Left lung (tissue), 10 donors: ENCODE measurements around the gene INPP5A. TPM values are rescaled to one million over a fixed set of nuclear protein-coding genes. Genes with fewer than 3 reads are reported as not detected.

Source experiments
- ATAC-seq: fragments of 200-7000 bp; cut with Tn5 transposase; one replicate; pipeline ENCODE4 v1.9.1; 2020; ENCODE audit warnings: moderate library complexity
- DNase-seq, 4 donors: peaks; one replicate each; pipeline ENCODE4 v3.0.0-alpha.2; 2013 to 2020
- H3K27ac ChIP-seq, 2 donors: fragments of 200-600 bp; sonication (generic) in 1 of 2; one replicate each; pipeline versions ENCODE4 v1.5.0 to v1.8.0; 2020 to 2021
- H3K27me3 ChIP-seq, 2 donors: fragments of 200-600 bp; sonication (generic) in 1 of 2; one replicate each; pipeline versions ENCODE4 v1.5.0 to v1.8.0; 2020 to 2021
- H3K36me3 ChIP-seq, 2 donors: fragments of 200-600 bp; sonication (generic) in 1 of 2; one replicate each; pipeline versions ENCODE4 v1.5.0 to v1.8.0; 2020 to 2021
- H3K4me1 ChIP-seq, 2 donors: fragments of 200-600 bp; one replicate each; pipeline ENCODE4 v1.8.0; 2021
- H3K4me3 ChIP-seq, 2 donors: fragments of 200-600 bp; sonication (generic) in 1 of 2; one replicate each; pipeline versions ENCODE4 v1.5.0 to v1.8.0; 2020 to 2021; ENCODE audit warnings: mild to moderate bottlenecking in 1 of 2
- H3K9me3 ChIP-seq, 2 donors: fragments of 200-600 bp; sonication (generic) in 1 of 2; one replicate each; pipeline versions ENCODE4 v1.5.0 to v1.8.0; 2020 to 2021
- intact Hi-C, 2 donors: fragments of 100-400 bp; cut with DNase I; formaldehyde crosslinking; loops; one replicate each; pipeline versions ENCODE4 v1.11.2 to v1.14.2; 2022
- polyA plus RNA-seq, 6 donors: library from polyadenylated mRNA; unstranded; fragments of 120-200 nt; gene quantifications; one replicate each; pipeline ENCODE4 v1.2.1, GENCODE V29; 2013; ENCODE audit not compliant: insufficient read length in 6 of 6
- total RNA-seq, 2 donors: library from RNA; stranded (reverse); fragmentation: NEBNext Ultra II Directional; extraction: Animal tissue kit (Norgen Biotek cat#: 25700); gene quantifications; one replicate each; pipeline ENCODE4 v1.2.1, GENCODE V29; 2021
- TF ChIP-seq, protein P1 (sequence below), 2 donors: fragments of 200-600 bp; sonication (generic) in 1 of 2; IDR thresholded peaks; one replicate each; pipeline versions ENCODE4 v1.5.0 to v1.8.0; 2021; ENCODE audit warnings: antibody characterized with exemption in 2 of 2
- donor health status: DM: no; HTN: yes; CAD: no.
- donor health status: DM: no; HTN: no; CAD: no.

Gene INPP5A
- total and polyA plus RNA-seq, 8 donors: 32.0 to 44.0 (median 36.8) TPM

DNA sequence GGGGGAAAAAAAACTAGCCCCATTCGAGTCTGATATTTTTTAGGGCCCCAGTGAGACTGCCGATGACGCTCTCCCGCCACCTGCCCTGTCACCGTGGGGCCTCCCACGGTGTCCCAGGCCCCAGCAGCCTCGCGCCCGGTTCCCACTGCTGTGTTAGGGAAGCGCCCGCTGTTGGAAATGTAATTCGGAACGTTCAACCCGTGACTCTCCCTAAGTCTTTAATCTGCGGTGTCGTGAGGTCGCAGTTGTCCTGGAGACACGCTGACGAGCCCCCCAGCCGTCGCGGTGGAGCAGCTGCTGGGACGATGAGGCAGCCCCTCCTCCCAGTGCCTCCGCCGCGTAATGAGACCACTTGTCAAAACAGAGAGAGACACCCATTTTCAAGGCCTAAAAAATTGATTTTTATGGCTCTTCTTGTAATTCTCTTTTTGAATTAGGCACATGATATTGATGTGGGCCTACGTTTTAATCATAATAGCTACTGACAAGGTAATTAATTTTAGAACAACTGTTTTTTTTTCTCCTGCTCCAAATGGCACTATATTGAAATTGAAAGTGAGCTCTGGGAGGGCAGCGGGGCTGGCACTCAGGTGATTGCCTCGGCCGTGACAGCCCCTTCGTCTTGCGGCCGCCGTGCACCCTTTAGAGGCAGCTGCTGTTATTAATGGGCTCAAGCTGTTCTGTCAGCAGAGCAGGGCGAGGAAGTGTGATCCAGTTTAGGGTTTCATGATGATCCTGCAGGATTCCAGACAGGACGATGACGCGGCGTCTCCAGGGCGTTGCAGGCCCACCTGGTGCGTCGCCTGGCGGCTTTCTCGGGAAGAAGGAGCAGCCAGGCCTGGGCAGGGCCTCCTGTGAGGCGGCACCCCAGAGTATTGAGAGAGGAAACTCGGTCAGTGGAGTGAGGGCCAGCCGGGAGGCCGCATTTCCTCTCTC lies 185.1 kb downstream of the INPP5A start:
- intact Hi-C loops: no loop called here
- H3K9me3 ChIP-seq: no peaks in the 10 kb centered on the region
- H3K4me3 ChIP-seq: no peak overlapping the region
- TF ChIP-seq, protein P1, sequence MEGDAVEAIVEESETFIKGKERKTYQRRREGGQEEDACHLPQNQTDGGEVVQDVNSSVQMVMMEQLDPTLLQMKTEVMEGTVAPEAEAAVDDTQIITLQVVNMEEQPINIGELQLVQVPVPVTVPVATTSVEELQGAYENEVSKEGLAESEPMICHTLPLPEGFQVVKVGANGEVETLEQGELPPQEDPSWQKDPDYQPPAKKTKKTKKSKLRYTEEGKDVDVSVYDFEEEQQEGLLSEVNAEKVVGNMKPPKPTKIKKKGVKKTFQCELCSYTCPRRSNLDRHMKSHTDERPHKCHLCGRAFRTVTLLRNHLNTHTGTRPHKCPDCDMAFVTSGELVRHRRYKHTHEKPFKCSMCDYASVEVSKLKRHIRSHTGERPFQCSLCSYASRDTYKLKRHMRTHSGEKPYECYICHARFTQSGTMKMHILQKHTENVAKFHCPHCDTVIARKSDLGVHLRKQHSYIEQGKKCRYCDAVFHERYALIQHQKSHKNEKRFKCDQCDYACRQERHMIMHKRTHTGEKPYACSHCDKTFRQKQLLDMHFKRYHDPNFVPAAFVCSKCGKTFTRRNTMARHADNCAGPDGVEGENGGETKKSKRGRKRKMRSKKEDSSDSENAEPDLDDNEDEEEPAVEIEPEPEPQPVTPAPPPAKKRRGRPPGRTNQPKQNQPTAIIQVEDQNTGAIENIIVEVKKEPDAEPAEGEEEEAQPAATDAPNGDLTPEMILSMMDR (IDR thresholded peaks at IDR 0.05): no peak
- ATAC-seq: no peak
- DNase-seq: no peak
- peaks cover 0 to 33% of the 10 kb centered on the region in 2 donors for H3K36me3 ChIP-seq
- no peaks in the 10 kb centered on the region for H3K27me3 ChIP-seq
- no peak overlapping the region for H3K27ac ChIP-seq
- H3K4me1 ChIP-seq: no peaks in the 10 kb centered on the region

DNA sequence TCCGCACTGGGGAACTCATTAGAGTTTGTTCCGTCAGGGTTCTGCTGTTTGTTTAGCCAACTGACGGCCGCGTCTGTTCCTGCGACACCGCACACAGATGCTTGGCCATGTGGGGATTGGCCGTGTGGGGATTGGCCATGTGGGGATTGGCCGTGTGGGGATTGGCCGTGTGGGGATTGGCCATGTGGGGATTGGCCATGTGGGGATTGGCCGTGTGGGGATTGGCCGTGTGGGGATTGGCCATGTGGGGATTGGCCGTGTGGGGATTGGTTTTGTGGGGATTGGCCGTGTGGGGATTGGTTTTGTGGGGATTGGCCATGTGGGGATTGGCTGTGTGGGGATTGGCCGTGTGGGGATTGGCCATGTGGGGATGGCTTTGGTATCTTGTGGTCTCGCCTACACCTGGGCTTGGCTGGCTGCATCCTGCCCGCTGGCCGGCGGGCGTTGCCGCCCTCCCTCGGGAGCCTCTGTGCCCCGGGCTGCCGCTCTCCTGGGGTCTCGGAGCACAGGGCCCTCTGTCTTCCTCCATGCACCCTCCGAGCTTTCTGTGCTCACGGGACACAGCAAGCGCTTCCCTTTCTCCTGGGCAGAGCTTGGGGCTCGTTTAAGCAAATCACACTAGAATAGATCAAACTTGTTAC lies 185.9 kb downstream of the INPP5A start:
- ATAC-seq: no peak
- no peaks in the 10 kb centered on the region for H3K9me3 ChIP-seq
- intact Hi-C loops: no loop called here
- H3K36me3 ChIP-seq: peaks cover 0 to 41% of the 10 kb centered on the region in 2 donors
- H3K4me1 ChIP-seq: no peaks in the 10 kb centered on the region
- TF ChIP-seq, protein P1 (IDR thresholded peaks at IDR 0.05): no peak
- no peak for DNase-seq
- no peak overlapping the region for H3K27ac ChIP-seq
- H3K4me3 ChIP-seq: no peak overlapping the region
- no peaks in the 10 kb centered on the region for H3K27me3 ChIP-seq

DNA sequence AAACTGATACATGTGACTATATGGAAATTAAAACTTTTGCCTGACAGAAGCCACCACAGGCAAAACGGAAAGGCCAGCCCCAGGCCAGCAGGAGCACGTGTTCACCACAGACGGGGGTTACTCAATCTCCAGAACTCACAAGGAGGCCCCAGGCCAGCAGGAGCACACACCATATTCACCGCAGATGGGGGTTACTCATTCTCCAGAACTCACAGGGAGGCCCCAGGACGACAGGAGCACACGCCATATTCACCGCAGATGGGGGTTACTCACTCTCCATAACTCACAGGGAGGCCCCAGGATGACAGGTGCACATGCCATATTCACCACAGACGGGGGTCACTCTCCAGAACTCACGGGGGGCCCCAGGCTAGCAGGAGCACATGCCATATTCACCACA lies 186.9 kb downstream of the INPP5A start:
- intact Hi-C loops: no loop called here
- Histone ChIP-seq H3K4me1 (no peaks in the 10 kb centered on the region), H3K4me3 (no peak overlapping the region), H3K27me3 (no peaks in the 10 kb centered on the region), H3K36me3 (peaks cover 0 to 50% of the 10 kb centered on the region in 2 donors), H3K9me3 (no peaks in the 10 kb centered on the region), H3K27ac (no peak overlapping the region)
- TF ChIP-seq, protein P1 (IDR thresholded peaks at IDR 0.05): no peak
- ATAC-seq: no peak
- DNase-seq: no peak

DNA sequence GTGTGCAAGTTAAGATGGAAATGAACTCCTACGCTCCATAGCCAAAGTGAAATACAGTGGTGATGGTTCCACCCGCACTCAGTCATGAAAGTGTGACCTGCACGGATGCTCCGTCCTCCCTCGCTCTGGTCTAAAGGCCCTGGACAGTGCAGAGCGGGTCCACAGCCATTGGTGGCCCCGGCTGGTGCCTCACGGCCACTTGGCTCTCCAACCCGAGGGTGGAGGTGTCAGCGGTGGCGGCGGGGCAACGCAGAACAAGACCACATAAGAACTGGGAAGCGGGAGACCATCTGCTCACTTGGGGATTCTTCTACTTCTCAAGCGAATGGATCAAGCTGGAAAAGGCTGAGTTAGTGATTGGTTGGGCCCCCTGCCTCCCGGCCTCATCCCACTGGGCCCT lies 187.6 kb downstream of the INPP5A start:
- ATAC-seq (no peak), DNase-seq (peak in 1 of 4 donors; percentile 73)
- intact Hi-C loops: no loop called here
- H3K4me3 ChIP-seq: no peak overlapping the region
- no peaks in the 10 kb centered on the region for H3K9me3 ChIP-seq
- H3K4me1 ChIP-seq: no peaks in the 10 kb centered on the region
- H3K36me3 ChIP-seq: peaks cover 0 to 57% of the 10 kb centered on the region in 2 donors
- TF ChIP-seq, protein P1 (IDR thresholded peaks at IDR 0.05): no peak
- no peak overlapping the region for H3K27ac ChIP-seq
- no peaks in the 10 kb centered on the region for H3K27me3 ChIP-seq

DNA sequence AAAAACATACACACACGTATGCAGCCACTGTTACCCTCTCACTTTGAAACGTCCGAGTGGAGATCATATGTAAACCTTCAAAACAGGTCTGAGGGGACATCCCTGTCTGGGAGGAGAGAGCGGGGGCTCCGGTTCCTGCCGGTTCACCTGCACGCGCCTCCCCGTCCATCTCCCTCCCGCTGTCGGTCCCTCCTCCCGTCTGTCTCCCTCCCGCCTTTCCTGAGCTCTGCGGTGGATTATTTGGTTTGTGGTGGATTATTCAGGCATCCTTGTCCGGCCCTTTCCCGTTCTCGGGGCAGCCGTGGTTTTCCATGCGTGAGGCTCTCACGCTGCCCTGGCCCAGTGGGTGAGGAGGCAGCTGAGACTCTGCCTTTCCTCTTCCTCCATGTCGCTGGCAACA lies 188.6 kb downstream of the INPP5A start:
- H3K4me1 ChIP-seq: no peaks in the 10 kb centered on the region
- H3K4me3 ChIP-seq: no peak overlapping the region
- no peak overlapping the region for H3K27ac ChIP-seq
- DNase-seq (no peak), ATAC-seq (no peak)
- TF ChIP-seq, protein P1 (IDR thresholded peaks at IDR 0.05): no peak
- H3K27me3 ChIP-seq: no peaks in the 10 kb centered on the region
- peaks cover 0 to 67% of the 10 kb centered on the region in 2 donors for H3K36me3 ChIP-seq
- H3K9me3 ChIP-seq: no peaks in the 10 kb centered on the region
- intact Hi-C loops: no loop called here
